ENCODE measurements around the gene MYO5A.

DNA sequence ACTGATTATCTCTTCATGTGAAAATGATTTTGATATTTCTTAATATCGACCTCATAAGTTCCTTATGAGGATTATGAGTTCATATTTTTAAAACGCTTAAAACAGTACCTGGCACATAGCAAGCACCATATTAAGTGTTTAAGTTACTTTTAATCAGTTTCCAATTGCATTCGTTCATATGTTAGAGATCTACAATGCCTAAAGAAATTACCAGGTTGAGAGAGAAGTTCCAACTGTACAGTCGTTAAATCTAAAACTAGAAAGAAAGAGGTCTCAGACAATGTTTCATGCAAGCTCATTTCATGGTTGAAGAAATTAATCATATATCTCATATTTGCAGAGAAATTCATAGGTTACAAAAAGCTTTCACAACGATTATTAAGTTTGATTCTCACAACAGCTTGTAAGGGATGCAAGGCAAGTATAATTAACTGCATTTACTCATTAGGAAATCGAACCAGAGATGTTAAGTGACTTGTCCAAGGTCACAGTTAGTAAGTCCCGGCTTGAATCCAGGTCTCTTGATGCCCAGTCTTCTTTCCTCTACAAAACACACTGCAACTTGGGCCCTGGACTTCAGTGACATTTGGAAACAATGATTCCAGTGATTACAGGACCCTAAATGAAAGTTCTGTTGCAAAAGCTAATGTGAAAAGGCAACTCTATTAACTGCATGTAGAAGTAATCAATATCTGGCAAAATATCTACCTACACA lies 1.3 kb downstream of the MYO5A start:
- TF ChIP-seq GATA3 (IDR thresholded peaks at IDR 0.05; ENCODE audit: low read depth, low read length) (no peak), GATA2 (IDR thresholded peaks at IDR 0.05; ENCODE audit: low read depth, low read length) (no peak)
